Neural cell (in vitro differentiated cells): ENCODE results near the gene KIAA0753. TPM values are rescaled to one million over a fixed set of nuclear protein-coding genes. Genes with fewer than 3 reads are reported as not detected.

Source experiments
- H2AFZ ChIP-seq: fragments of 200-600, 300-800 bp; sonication (generic), shearing (Covaris generic); 2 replicates; pipeline ENCODE4 v1.6.0; 2014; ENCODE audit warnings: low read depth, mild to moderate bottlenecking, antibody characterized with exemption, low read length, moderate library complexity
- H3F3A ChIP-seq: fragments of 200-600 bp; shearing (Covaris generic); 2 replicates; pipeline ENCODE4 v1.6.1; 2016; ENCODE audit warnings: mild to moderate bottlenecking, moderate library complexity, mixed read lengths, antibody characterized with exemption, low read length; ENCODE audit not compliant: insufficient read depth, poor library complexity, severe bottlenecking
- H3K27ac ChIP-seq: fragments of 200-600, 300-800 bp; sonication (generic), shearing (Covaris generic); 2 replicates; pipeline ENCODE4 v1.5.1; 2014; ENCODE audit warnings: mild to moderate bottlenecking, low read length, moderate library complexity
- H3K27me3 ChIP-seq: fragments of 300-800, 200-600 bp; sonication (generic), shearing (Covaris generic); 2 replicates; pipeline ENCODE4 v1.6.0; 2014; ENCODE audit warnings: mild to moderate bottlenecking, low read depth, low read length, moderate library complexity; ENCODE audit not compliant: insufficient read depth
- H3K36me3 ChIP-seq: fragments of 300-800, 200-600 bp; sonication (generic), shearing (Covaris generic); 2 replicates; pipeline ENCODE4 v1.5.1; 2014; ENCODE audit warnings: mild to moderate bottlenecking, antibody characterized with exemption, low read length, moderate library complexity; ENCODE audit not compliant: insufficient read depth
- H3K4me2 ChIP-seq: fragments of 300-800, 200-600 bp; sonication (generic), shearing (Covaris generic); 2 replicates; pipeline ENCODE4 v1.6.0; 2014; ENCODE audit warnings: mild to moderate bottlenecking, low read length
- H3K4me3 ChIP-seq: fragments of 300-800, 200-600 bp; sonication (generic), shearing (Covaris generic); 2 replicates; pipeline ENCODE4 v1.5.1; 2014; ENCODE audit warnings: mild to moderate bottlenecking, low read length, moderate library complexity
- H3K79me2 ChIP-seq: fragments of 200-600 bp; shearing (Covaris generic); replicated peaks from 2 replicates; pipeline ENCODE4 v1.6.0; 2014; ENCODE audit warnings: mild to moderate bottlenecking, low read length, moderate library complexity; ENCODE audit not compliant: insufficient read depth
- H3K9ac ChIP-seq: fragments of 300-800, 200-600 bp; sonication (generic), shearing (Covaris generic); 2 replicates; pipeline ENCODE4 v1.6.1; 2016; ENCODE audit warnings: mild to moderate bottlenecking, low read length, mixed read lengths
- H3K9me2 ChIP-seq: fragments of 200-600 bp; shearing (Covaris generic); 2 replicates; pipeline ENCODE4 v1.6.1; 2016; ENCODE audit warnings: mild to moderate bottlenecking, low read length, mixed read lengths; ENCODE audit not compliant: insufficient read depth
- H3K9me3 ChIP-seq: fragments of 200-600, 300-800 bp; sonication (generic), shearing (Covaris generic); 2 replicates; pipeline ENCODE4 v1.6.1; 2016; ENCODE audit warnings: mild to moderate bottlenecking, mixed run types, low read length, moderate library complexity, mixed read lengths
- H4K20me1 ChIP-seq: fragments of 200-600 bp; shearing (Covaris generic); 2 replicates; pipeline ENCODE4 v1.6.1; 2016; ENCODE audit warnings: mild to moderate bottlenecking, mixed run types; ENCODE audit not compliant: insufficient read depth
- EP300 ChIP-seq: fragments of 450-650 bp; conservative IDR thresholded peaks from 2 replicates; pipeline ENCODE4 v1.6.1; 2014; ENCODE audit warnings: antibody characterized with exemption, mild to moderate bottlenecking, moderate library complexity; ENCODE audit not compliant: poor library complexity, severe bottlenecking
- EZH2 ChIP-seq: fragments of 200-600, 300-800 bp; shearing (Covaris generic), sonication (generic); IDR thresholded peaks from 2 replicates; pipeline ENCODE4 v1.6.1; 2014; ENCODE audit warnings: antibody characterized with exemption, low read length, borderline replicate concordance, mild to moderate bottlenecking; ENCODE audit not compliant: insufficient read depth, poor library complexity, severe bottlenecking
- MXI1 ChIP-seq: fragments of 450-650 bp; conservative IDR thresholded peaks from 2 replicates; pipeline ENCODE4 v1.6.1; 2014; ENCODE audit warnings: antibody characterized with exemption, mild to moderate bottlenecking; ENCODE audit not compliant: poor library complexity, severe bottlenecking
- POLR2AphosphoS5 ChIP-seq: IDR thresholded peaks from 2 replicates; pipeline ENCODE4 v1.6.1; 2012
- RAD21 ChIP-seq: fragments of 450-650 bp; conservative IDR thresholded peaks from 2 replicates; pipeline ENCODE4 v1.6.1; 2014; ENCODE audit warnings: antibody characterized with exemption, mild to moderate bottlenecking, moderate library complexity
- SMC3 ChIP-seq: fragments of 450-650 bp; conservative IDR thresholded peaks from 2 replicates; pipeline ENCODE4 v1.6.1; 2014; ENCODE audit warnings: antibody characterized with exemption, mild to moderate bottlenecking, moderate library complexity; ENCODE audit not compliant: poor library complexity
- TAF1 ChIP-seq: IDR thresholded peaks from 2 replicates; pipeline ENCODE4 v1.6.1; 2012; ENCODE audit warnings: low read depth
- polyA plus RNA-seq: library from polyadenylated mRNA; depleted of rRNA; stranded (reverse); fragments of >200 nt; gene quantifications from 2 replicates; pipeline ENCODE4 v1.2.3, GENCODE V29; 2014
- TF ChIP-seq, protein P1 (sequence below): IDR thresholded peaks from 2 replicates; pipeline ENCODE4 v1.6.1; 2012; ENCODE audit warnings: borderline replicate concordance
- TF ChIP-seq, protein P2 (sequence below): fragments of 450-650 bp; IDR thresholded peaks from 2 replicates; pipeline ENCODE4 v1.5.1; 2014; ENCODE audit warnings: antibody characterized with exemption, mild to moderate bottlenecking, moderate library complexity; ENCODE audit not compliant: poor library complexity, severe bottlenecking

KIAA0753 gene
- polyA plus RNA-seq, 1 donor from 2014 or later, result 32.3 TPM

DNA sequence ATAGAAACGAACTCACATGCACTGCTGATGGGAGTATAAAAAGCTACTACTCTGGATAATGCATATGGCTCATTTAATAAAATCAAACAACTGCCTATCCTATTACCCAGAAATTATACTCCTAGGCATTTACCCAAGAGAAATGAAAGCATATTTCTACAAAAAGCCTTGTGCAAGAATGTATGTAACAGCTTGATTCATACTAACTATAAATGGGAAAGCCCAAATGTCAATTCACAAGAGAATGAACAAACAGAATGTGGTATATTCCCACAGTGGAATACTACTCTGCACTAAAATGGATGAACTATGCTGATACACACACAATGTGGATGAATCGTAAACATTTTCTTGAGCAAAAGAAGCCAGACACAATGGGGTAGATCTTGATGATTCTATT is 38.4 kb downstream of the KIAA0753 start:
- Histone ChIP-seq H3K4me2 (no peak overlapping the region), H3K9me2 (no peaks in the 10 kb centered on the region), H3K9me3 (no peaks in the 10 kb centered on the region), H3K27ac (no peak overlapping the region), H3K36me3 (peaks cover 11% of the 10 kb centered on the region), H3K27me3 (no peaks in the 10 kb centered on the region), H3K4me3 (no peak overlapping the region), H4K20me1 (no peaks in the 10 kb centered on the region), H2AFZ (no peak overlapping the region), H3K79me2 (no peaks in the 10 kb centered on the region), H3F3A (no peaks in the 10 kb centered on the region), H3K9ac (no peak overlapping the region)
- TF ChIP-seq RAD21, result no peak
- no peak for TF ChIP-seq SMC3
- TF ChIP-seq, protein P1, sequence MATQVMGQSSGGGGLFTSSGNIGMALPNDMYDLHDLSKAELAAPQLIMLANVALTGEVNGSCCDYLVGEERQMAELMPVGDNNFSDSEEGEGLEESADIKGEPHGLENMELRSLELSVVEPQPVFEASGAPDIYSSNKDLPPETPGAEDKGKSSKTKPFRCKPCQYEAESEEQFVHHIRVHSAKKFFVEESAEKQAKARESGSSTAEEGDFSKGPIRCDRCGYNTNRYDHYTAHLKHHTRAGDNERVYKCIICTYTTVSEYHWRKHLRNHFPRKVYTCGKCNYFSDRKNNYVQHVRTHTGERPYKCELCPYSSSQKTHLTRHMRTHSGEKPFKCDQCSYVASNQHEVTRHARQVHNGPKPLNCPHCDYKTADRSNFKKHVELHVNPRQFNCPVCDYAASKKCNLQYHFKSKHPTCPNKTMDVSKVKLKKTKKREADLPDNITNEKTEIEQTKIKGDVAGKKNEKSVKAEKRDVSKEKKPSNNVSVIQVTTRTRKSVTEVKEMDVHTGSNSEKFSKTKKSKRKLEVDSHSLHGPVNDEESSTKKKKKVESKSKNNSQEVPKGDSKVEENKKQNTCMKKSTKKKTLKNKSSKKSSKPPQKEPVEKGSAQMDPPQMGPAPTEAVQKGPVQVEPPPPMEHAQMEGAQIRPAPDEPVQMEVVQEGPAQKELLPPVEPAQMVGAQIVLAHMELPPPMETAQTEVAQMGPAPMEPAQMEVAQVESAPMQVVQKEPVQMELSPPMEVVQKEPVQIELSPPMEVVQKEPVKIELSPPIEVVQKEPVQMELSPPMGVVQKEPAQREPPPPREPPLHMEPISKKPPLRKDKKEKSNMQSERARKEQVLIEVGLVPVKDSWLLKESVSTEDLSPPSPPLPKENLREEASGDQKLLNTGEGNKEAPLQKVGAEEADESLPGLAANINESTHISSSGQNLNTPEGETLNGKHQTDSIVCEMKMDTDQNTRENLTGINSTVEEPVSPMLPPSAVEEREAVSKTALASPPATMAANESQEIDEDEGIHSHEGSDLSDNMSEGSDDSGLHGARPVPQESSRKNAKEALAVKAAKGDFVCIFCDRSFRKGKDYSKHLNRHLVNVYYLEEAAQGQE, result no peak
- TF ChIP-seq POLR2AphosphoS5, result no peak
- TF ChIP-seq EZH2, result no peak
- TF ChIP-seq TAF1, result no peak
- TF ChIP-seq MXI1, result no peak
- TF ChIP-seq EP300, result no peak
- TF ChIP-seq, protein P2, sequence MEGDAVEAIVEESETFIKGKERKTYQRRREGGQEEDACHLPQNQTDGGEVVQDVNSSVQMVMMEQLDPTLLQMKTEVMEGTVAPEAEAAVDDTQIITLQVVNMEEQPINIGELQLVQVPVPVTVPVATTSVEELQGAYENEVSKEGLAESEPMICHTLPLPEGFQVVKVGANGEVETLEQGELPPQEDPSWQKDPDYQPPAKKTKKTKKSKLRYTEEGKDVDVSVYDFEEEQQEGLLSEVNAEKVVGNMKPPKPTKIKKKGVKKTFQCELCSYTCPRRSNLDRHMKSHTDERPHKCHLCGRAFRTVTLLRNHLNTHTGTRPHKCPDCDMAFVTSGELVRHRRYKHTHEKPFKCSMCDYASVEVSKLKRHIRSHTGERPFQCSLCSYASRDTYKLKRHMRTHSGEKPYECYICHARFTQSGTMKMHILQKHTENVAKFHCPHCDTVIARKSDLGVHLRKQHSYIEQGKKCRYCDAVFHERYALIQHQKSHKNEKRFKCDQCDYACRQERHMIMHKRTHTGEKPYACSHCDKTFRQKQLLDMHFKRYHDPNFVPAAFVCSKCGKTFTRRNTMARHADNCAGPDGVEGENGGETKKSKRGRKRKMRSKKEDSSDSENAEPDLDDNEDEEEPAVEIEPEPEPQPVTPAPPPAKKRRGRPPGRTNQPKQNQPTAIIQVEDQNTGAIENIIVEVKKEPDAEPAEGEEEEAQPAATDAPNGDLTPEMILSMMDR, result no peak

DNA sequence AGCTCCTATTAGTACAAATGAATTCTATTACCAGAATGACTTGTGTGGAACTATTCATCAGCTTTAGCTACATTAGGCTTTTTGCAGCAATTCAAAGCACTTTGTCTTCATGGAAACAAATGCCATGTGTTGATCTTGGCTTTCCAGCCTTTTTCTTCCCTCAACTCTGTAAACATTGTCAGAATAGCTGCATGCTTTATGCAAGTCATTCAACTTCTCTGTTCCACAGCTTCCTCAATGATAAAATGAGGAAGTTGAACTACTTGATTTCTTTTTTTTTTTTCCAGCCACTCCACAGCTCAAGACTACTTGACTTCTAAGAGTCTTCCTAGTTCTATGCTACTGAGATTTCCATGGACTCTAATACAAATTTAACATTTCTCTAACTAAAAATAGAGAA is 41.1 kb downstream of the KIAA0753 start:
- Histone ChIP-seq H3K27me3 (no peaks in the 10 kb centered on the region), H3K4me3 (no peak overlapping the region), H4K20me1 (no peaks in the 10 kb centered on the region), H3K36me3 (peaks cover 6% of the 10 kb centered on the region), H3K27ac (no peak overlapping the region), H3K9me2 (no peaks in the 10 kb centered on the region), H3K79me2 (no peaks in the 10 kb centered on the region), H3K9me3 (no peaks in the 10 kb centered on the region), H3F3A (no peaks in the 10 kb centered on the region), H3K4me2 (no peak overlapping the region), H2AFZ (no peak overlapping the region), H3K9ac (no peak overlapping the region)
- TF ChIP-seq TAF1 (no peak), EZH2 (no peak), MXI1 (no peak), EP300 (no peak), POLR2AphosphoS5 (no peak), SMC3 (no peak), RAD21 (no peak)
- TF ChIP-seq, protein P2, result no peak
- TF ChIP-seq, protein P1, result no peak
